Spleen (tissue), 11 donors: Measurements from ENCODE around the gene SHISA9. TPM values are rescaled to one million over a fixed set of nuclear protein-coding genes. Genes with fewer than 3 reads are reported as not detected.

Experiments
- DNase-seq: peaks from one replicate; pipeline ENCODE4 v3.0.0-alpha.2; 2020
- H3K27ac ChIP-seq, 8 donors: fragments of 200-600 bp; sonication (generic) in 7 of 8; 1 replicate in 4 of 8; 2 replicates in 4 of 8; pipeline versions ENCODE4 v1.5.0 to v1.8.0; 2016 to 2021; ENCODE audit warnings: inconsistent platforms in 4 of 8, mild to moderate bottlenecking in 4 of 8, moderate library complexity in 1 of 8
- H3K27me3 ChIP-seq, 7 donors: fragments of 200-600 bp; sonication (generic) in 6 of 7; replicated peaks in 1 of 7; 1 replicate in 4 of 7; 2 replicates in 3 of 7; pipeline versions ENCODE4 v1.5.0 to v1.8.0; 2016 to 2021; ENCODE audit warnings: inconsistent platforms in 3 of 7, mild to moderate bottlenecking in 1 of 7
- H3K36me3 ChIP-seq, 6 donors: fragments of 200-600 bp; sonication (generic) in 5 of 6; 1 replicate in 4 of 6; 2 replicates in 2 of 6; pipeline versions ENCODE4 v1.5.0 to v1.8.0; 2016 to 2021; ENCODE audit warnings: inconsistent platforms in 2 of 6
- H3K4me1 ChIP-seq, 6 donors: fragments of 200-600 bp; sonication (generic) in 5 of 6; 1 replicate in 3 of 6; 2 replicates in 3 of 6; pipeline versions ENCODE4 v1.5.0 to v1.8.0; 2016 to 2021; ENCODE audit warnings: inconsistent platforms in 3 of 6
- H3K4me3 ChIP-seq, 8 donors: fragments of 200-600 bp; sonication (generic) in 7 of 8; 1 replicate in 4 of 8; 2 replicates in 4 of 8; pipeline versions ENCODE4 v1.5.0 to v1.8.0; 2016 to 2021; ENCODE audit warnings: inconsistent platforms in 4 of 8, mild to moderate bottlenecking in 4 of 8, moderate library complexity in 2 of 8
- H3K9me3 ChIP-seq, 8 donors: fragments of 200-600 bp; sonication (generic) in 7 of 8; 1 replicate in 4 of 8; 2 replicates in 4 of 8; pipeline versions ENCODE4 v1.5.0 to v1.8.0; 2016 to 2021; ENCODE audit warnings: inconsistent platforms in 4 of 8
- POLR2A ChIP-seq, 3 donors: fragments of 450-650 bp; IDR thresholded peaks; one replicate each; pipeline ENCODE4 v1.5.1; 2017; ENCODE audit warnings: antibody characterized with exemption in 3 of 3, mild to moderate bottlenecking in 1 of 3
- POLR2AphosphoS5 ChIP-seq, 3 donors: sonication (generic); formaldehyde crosslinking; IDR thresholded peaks; one replicate each; pipeline ENCODE4 v1.5.1; 2017; ENCODE audit warnings: antibody characterized with exemption in 3 of 3
- WGBS, 5 donors: extraction: QIAGEN DNeasy Blood & Tissue Kit in 3 of 5; methylation state at CpG; one replicate each; pipeline versions ENCODE4 v1.1.5 to v1.1.7; 2013 to 2018; 5-methylcytosine and 5-hydroxymethylcytosine counted together
- intact Hi-C: fragments of 100-400 bp; cut with DNase I; formaldehyde crosslinking; loops from one replicate; pipeline ENCODE4 v1.15.0; 2023; ENCODE audit warnings: low total_unique reads
- polyA plus RNA-seq, 3 donors: library from polyadenylated mRNA; stranded (reverse); fragments of 200-250 nt; gene quantifications; one replicate each; pipeline ENCODE4 v1.2.1, GENCODE V29; 2013
- total RNA-seq, 7 donors: library from RNA; depleted of rRNA in 3 of 7; stranded (reverse); fragments of >200 nt in 3 of 7; fragmentation: NEBNext Ultra II Directional in 4 of 7; extraction: Animal tissue kit (Norgen Biotek cat#: 25700) in 4 of 7; gene quantifications; one replicate each; pipeline versions ENCODE4 v1.1.0 to v1.2.1, GENCODE V29; 2016 to 2021
- TF ChIP-seq, protein P1 (sequence below), 11 experiments: fragments of 200-600 bp in 7 of 11; fragments of 450-650 bp in 4 of 11; sonication (generic) in 4 of 11; IDR thresholded peaks in 8 of 11; conservative IDR thresholded peaks in 3 of 11; 1 replicate in 7 of 11; 2 replicates in 4 of 11; pipeline versions ENCODE4 v1.4.0 to v1.8.0; 2016 to 2021; ENCODE audit warnings: antibody characterized with exemption in 11 of 11, inconsistent platforms in 4 of 11, mild to moderate bottlenecking in 1 of 11
- donor health status: healthy with polysubstance abuse.
- donor health status: DM: no; HTN: no; CAD: no; lungs with moderate emphysema.
- donor health status: DM: no; HTN: no; CAD: no.
- donor health status: Bipolar disorder and iron deficiency.
- donor health status: healthy.
- donor health status: DM: no; HTN: no; CAD: no.
- donor health status: DM: yes; HTN: yes; CAD: no.

Gene SHISA9
- total and polyA plus RNA-seq, 10 donors = 0.02 to 0.17 (median 0.05) TPM; not detected in 4

DNA sequence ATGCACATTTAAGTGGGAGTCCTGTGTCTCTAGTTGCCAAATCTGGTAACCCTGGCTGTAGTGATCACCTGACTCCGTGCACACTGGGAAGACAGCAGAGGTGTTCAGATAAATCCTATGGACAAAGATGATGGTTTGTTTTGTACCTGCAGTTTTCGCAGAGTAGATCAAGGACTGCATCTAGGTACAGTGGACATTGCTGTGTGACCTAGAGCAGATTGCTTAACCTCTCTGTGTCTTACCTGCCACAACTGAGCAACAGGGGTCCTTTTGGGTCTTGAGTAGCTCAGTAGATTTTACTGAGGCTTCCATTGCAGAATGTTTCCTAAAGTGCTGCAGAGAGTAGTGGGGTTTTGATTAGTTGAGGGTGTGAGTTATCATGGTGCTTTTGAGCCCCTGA, 160.8 kb downstream of the SHISA9 start:
- Histone ChIP-seq H3K4me1 (no peaks in the 10 kb centered on the region), H3K9me3 (peaks cover 0 to 25% (median 7%) of the 10 kb centered on the region in 8 donors), H3K27ac (no peak overlapping the region), H3K4me3 (no peak overlapping the region), H3K27me3 (peaks cover 0 to 2% (median 0%) of the 10 kb centered on the region in 7 donors), H3K36me3 (no peaks in the 10 kb centered on the region)
- WGBS, 5 donors = 82 to 92% (median 88%) methylated on average over 2 of the region's 2 CpGs
- TF ChIP-seq, protein P1, sequence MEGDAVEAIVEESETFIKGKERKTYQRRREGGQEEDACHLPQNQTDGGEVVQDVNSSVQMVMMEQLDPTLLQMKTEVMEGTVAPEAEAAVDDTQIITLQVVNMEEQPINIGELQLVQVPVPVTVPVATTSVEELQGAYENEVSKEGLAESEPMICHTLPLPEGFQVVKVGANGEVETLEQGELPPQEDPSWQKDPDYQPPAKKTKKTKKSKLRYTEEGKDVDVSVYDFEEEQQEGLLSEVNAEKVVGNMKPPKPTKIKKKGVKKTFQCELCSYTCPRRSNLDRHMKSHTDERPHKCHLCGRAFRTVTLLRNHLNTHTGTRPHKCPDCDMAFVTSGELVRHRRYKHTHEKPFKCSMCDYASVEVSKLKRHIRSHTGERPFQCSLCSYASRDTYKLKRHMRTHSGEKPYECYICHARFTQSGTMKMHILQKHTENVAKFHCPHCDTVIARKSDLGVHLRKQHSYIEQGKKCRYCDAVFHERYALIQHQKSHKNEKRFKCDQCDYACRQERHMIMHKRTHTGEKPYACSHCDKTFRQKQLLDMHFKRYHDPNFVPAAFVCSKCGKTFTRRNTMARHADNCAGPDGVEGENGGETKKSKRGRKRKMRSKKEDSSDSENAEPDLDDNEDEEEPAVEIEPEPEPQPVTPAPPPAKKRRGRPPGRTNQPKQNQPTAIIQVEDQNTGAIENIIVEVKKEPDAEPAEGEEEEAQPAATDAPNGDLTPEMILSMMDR (IDR thresholded peaks at IDR 0.05 in 8 of 11, conservative IDR thresholded peaks at IDR 0.05 in 3 of 11) = no peak
- TF ChIP-seq POLR2A (IDR thresholded peaks at IDR 0.05) (no peak), POLR2AphosphoS5 (IDR thresholded peaks at IDR 0.05) (no peak)
- no peak for DNase-seq
- intact Hi-C loops = no loop called here

DNA sequence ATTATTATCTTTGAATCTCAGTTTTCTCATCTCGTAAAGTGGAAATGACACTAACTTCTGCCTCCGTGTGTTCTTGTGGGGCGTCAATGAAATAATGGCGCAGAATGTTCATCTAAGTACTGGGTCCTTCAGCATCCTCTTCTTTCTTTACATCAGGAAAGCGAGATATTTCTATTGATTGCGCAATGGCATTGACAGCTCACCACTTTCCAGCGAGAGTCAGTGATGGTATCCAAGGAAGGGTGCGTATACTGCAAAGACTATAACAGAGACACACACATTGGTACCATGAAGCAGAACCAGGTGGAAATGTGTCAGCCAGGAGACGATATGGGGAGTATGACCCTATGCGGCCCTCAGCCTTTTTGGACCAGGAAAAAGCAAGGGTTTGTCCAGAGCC, 162.1 kb downstream of the SHISA9 start:
- Histone ChIP-seq H3K9me3 (peaks cover 0 to 18% (median 4%) of the 10 kb centered on the region in 8 donors), H3K27ac (no peak overlapping the region), H3K27me3 (peaks cover 0 to 2% (median 0%) of the 10 kb centered on the region in 7 donors), H3K36me3 (no peaks in the 10 kb centered on the region), H3K4me3 (no peak overlapping the region), H3K4me1 (no peaks in the 10 kb centered on the region)
- no peak for DNase-seq
- intact Hi-C loops = no loop called here
- 87 to 94% (median 90%) methylated on average over 10 of the region's 10 CpGs for WGBS, 5 donors
- no peak for TF ChIP-seq POLR2AphosphoS5 (IDR thresholded peaks at IDR 0.05)

DNA sequence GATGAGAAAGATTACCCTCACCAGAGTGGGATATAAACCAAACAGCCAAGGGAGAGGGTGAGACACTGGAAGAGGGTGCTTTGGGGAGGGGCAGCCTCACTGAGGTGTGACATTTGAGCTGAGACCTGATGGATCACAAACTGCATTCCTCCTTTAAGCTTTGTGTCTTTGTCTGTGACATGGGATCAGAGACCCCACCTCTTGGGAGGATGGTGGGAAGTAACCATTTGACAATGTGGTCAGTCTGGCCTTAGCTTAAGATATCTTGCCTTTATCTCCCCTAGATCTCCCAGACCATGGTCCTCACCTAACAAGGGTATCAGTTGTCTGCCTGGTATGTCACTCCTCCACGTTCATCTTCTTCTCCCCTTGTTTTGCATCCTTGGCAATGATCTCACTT, 163.4 kb downstream of the SHISA9 start:
- peaks cover 0 to 2% (median 0%) of the 10 kb centered on the region in 7 donors for H3K27me3 ChIP-seq
- H3K9me3 ChIP-seq = peaks cover 0 to 20% (median 4%) of the 10 kb centered on the region in 8 donors
- no peaks in the 10 kb centered on the region for H3K4me1 ChIP-seq
- no peak overlapping the region for H3K4me3 ChIP-seq
- 0 to 10% (median 5%) methylated on average over 1 of the region's 1 CpG for WGBS, 5 donors
- TF ChIP-seq POLR2AphosphoS5 (IDR thresholded peaks at IDR 0.05) (no peak), POLR2A (IDR thresholded peaks at IDR 0.05) (no peak)
- TF ChIP-seq, protein P1 (IDR thresholded peaks at IDR 0.05 in 8 of 11, conservative IDR thresholded peaks at IDR 0.05 in 3 of 11) = no peak
- no peak for DNase-seq
- no peak overlapping the region for H3K27ac ChIP-seq
- intact Hi-C loops = no loop called here
- H3K36me3 ChIP-seq = no peaks in the 10 kb centered on the region

DNA sequence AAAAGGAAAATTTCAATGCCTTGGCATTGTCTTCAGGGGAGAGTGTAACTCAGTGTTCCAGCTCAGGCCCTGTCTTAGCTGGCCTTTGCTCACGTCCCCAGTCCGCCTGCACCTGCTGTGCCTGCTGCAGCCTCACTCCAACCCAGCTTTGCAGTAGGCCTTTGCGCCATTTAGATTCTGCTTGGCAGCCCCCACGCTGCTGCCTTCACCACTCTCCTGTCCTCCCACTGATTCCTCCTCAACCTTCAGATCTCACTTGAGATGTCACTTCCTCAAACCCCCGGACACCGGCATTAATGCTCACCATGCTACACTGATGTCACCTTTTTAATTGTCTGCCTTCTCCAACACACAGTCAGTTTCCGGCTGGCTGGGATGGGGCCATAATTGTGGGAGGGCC, 166.2 kb downstream of the SHISA9 start:
- intact Hi-C loops = no loop called here
- no peaks in the 10 kb centered on the region for H3K36me3 ChIP-seq
- WGBS, 5 donors = 87 to 93% (median 88%) methylated on average over 7 of the region's 7 CpGs
- peaks cover 0 to 23% (median 5%) of the 10 kb centered on the region in 8 donors for H3K9me3 ChIP-seq
- H3K4me1 ChIP-seq = no peaks in the 10 kb centered on the region
- H3K27me3 ChIP-seq = peaks cover 0 to 5% (median 0%) of the 10 kb centered on the region in 7 donors
- no peak overlapping the region for H3K4me3 ChIP-seq
- no peak overlapping the region for H3K27ac ChIP-seq
- no peak for DNase-seq
- TF ChIP-seq POLR2A (IDR thresholded peaks at IDR 0.05) = no peak
- TF ChIP-seq, protein P1 (IDR thresholded peaks at IDR 0.05 in 8 of 11, conservative IDR thresholded peaks at IDR 0.05 in 3 of 11) = no peak
- TF ChIP-seq POLR2AphosphoS5 (IDR thresholded peaks at IDR 0.05) = no peak
